ENCODE measurements around the gene CFAP91.

The CFAP91 gene

DNA sequence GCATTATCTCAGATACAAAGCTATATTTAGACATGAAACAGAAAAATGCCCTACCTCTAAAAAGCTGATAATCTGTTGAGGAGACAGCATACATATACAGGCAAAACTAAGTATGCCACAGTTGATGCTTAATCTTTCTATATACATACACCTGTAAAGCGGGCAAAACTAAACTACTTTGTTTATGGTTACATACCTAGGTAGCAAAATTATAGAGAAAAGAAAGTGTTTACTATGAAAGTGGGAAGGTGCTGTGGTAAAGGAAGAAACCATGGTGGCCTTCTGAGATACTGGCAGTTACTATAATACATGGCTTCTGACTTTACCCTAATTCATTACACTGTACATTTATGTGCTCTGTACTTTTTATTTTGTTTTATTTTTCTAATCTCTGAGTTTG is 43.1 kb downstream of the CFAP91 start:
- no peak for DNase-seq

DNA sequence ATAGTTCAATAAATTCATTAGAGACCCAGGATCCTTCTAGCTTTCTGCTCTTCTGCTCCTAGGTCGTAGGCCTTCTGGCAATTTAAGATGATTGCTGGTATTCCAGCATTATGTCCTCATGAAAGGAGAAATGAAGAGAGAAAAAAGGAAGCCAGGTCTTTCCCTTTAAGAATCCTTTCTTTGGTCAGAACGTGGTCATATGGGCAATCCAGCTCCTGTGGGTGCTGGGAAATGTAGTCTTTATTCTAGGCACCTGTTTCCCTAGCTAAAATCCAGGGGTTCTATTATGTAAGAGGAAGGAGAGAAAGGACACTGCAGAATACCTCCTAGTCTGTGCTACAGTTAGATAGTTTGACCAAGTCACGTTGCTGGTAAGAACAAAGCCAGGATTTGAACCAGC is 43.6 kb downstream of the CFAP91 start:
- DNase-seq, result no peak

DNA sequence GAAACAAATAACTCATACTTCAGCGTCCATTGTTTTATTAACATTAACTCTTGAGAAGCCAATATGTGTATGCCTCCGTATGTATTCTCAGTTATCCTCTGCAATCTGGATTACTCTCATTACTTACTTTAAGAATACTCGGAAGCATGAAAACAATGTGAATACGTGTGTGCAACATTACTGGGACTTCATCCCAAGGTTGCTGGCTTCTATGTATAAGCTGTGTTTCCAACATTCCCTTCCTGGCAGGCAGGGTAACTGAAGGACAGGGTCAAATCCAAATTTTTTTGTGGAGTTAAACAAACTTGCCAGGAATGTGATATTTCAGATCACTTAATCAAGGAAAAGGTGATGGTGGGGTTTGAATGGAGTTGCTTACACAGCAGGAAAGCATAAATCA is 44.5 kb downstream of the CFAP91 start:
- DNase-seq, result no peak

DNA sequence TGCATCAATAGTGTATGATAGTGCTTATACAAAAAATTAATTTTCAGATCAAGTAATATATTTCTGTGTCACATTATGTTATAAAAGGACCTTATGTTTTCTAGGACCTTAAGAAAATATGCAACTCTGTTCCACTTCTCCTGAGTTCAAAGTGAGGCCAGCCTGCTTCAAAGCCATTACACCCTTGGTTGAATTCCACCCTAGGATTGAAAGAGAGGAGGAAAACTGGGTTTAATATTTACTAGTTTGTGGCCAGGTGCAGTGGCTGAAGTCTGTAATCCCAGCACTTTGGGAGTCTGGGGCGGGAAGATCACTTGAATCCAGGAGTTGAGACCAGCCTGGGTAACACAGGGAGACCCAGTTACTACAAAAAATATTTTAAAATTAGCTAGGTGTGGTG is 46.2 kb downstream of the CFAP91 start:
- no peak for DNase-seq

DNA sequence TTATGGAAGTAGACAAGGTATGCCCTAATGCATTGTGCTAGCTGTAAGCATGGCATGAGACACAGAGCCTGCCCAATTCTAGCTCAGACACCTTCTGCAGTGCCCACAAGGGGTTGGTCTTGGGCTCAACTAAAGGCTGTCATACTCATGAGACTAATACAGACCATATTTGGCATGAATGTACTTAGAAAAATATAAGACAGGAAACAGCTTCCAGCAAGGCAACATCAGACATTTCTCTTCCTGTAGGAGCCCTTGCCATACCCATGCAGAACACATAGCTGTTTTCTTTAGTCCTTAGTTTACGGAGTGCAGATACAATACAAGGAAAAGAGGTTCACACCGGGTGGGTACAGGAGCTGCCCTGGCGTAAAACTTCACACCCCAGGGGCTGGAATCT is 48.6 kb downstream of the CFAP91 start:
- no peak for DNase-seq
